Activated CD4-positive, alpha-beta T cell treated with anti-CD3 and anti-CD28 coated beads for 1 hour (primary cell): ENCODE data around the gene PPWD1.
"Not testable (repeated sequence)": the region's sequence is repeated elsewhere in the genome, so short reads cannot be mapped to it uniquely, and the experiment has no call there.

Experiments
- DNase-seq: peaks from one replicate; pipeline ENCODE4 v3.0.0-alpha.2; 2020

Gene PPWD1

DNA sequence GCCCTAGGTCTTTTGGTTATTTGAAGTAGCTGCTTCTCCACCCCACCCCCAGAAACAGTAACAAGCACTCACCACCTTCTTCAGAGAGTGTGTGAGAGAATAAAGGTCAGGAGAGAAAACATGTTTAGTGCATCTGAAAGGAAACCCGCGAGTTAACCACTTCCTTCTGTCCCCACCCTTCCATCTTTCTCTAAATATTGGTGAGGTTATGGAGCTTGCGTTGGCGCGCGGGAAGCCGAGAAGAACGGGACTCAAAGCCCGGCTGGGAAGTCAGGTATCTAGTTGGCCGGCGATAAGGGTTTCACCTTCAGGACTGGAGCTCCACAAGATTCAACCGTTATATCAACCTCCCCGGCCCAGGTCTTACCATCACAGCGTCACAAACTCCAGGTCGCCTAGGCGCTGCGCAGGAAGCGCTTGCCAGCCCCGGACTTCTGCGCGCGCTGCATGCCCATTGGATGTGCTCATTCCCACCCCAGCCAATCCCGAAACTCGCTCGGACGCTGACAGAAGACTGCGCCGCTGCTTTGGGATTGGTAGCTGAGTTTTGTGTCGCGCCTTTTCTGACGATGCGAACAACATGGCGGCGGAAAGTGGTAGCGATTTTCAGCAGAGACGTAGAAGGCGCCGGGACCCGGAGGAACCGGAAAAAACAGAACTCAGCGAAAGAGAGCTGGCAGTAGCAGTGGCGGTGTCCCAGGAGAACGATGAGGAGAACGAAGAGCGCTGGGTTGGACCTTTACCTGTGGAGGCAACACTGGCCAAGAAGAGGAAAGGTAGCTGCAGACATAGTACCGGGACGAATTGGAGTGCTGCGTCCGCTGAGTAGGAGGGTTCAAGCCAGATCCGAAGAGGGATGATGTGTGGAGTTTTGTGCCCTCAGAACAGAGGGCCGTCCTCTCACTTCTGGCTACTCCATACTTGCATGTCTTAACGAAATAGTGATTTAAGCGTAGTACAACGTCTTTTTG, at the start of gene PPWD1, which contains the start of gene CENPK:
Gene PPWD1, plus strand, starts transcription at position 566 of the 971 bp plus-strand sequence. Its CDS starts 15 bp downstream, at position 581.
Gene CENPK, minus strand, starts transcription at position 438 of the 971 bp plus-strand sequence. CDS start 8,261 bp downstream, outside the sequence.
- peak; percentile 91 for DNase-seq

DNA sequence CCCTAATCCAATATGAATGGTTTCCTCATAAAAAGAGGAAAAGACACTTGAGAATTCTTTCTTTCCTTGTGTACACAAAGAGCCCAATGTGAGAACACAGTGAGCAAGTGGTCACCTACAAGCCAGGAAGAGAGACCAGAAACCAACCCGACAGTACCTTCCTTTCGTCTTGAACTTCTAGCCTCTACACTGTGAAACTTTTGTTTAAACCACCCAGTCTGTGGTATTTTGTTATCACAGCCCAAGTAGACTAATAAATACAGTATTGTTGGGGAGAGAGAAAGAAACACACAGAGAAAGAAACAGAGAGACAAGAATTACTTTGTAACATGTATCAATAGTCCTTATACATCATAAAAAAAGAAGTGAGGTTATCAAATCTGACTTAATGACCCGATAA, 37.4 kb upstream of the PPWD1 start:
- no peak for DNase-seq

DNA sequence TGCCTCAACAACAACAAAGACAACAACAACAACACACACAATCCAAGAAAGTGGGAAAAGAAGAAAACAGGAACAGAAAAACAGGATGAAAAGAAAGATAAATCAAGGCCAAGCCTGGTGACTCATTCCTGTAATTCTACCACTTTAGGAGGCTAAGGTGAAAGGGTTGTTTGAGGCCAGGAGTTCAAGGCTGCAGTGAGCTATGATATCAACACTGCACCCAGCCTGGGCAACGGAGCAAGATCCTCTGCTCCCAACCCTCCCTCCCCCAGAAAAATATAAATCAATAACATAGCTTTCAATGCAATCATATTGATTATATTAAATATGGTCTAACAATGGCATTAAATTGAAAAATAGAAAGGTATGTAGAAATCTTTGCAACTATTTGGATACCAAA, 32.2 kb upstream of the PPWD1 start:
- DNase-seq: no peak

DNA sequence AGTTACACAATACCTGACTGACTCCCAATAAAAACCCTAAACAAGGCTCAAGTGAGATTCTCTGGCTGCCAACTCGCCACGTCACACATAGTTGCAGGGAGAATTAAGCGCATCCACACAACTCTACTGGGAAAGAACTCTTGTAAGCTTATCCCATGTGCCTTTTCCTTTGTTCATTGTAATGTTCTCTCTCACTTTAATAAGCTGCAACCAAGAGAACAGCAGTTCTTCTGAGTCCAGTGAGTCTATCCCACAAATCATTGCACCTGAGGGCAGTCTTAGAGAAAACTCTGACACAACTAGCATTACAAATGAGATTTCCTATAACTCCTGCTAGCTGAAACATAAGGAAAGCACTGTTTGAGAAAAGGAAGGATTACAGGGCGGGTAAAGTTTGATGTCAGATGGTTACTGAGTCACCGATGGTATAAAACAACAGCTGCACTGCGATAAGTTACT, 27.5 kb upstream of the PPWD1 start:
- no peak for DNase-seq

DNA sequence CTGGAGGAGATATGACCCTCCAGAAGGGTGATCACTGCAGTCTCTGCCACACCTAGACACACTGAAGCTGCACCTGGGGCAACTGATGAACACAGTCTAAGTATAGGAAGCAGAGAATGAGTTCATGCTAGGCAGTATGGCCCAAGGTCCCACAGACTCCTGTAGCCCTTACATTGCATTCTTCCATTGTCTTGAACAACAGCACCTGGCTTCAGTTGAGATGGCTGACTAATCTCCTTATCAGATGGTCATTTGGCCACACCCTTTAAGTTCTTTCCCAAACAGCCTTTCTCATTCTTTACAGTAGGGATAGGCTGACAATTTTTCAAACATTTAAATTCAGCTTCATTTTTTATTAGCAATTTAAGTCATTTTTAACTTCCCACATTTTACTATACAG, 23.3 kb upstream of the PPWD1 start:
- no peak for DNase-seq

DNA sequence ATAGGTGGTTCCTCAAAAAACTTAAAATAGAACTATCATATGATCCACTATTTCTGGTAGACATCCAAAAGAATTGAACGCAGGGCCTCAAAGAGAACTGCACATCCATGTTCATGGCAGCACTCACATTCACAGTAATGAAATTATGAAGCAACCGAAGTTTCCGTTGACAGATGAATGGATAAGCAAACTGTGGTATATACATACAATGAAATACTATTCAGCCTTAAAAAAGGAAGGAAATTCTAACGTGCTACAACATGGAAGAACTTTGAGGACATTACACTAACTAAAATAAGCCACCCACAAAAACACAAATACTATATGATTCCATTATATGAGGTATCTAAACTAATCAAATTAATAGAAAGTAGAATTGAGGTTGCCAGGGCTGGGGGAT, 18.6 kb upstream of the PPWD1 start:
- no peak for DNase-seq

DNA sequence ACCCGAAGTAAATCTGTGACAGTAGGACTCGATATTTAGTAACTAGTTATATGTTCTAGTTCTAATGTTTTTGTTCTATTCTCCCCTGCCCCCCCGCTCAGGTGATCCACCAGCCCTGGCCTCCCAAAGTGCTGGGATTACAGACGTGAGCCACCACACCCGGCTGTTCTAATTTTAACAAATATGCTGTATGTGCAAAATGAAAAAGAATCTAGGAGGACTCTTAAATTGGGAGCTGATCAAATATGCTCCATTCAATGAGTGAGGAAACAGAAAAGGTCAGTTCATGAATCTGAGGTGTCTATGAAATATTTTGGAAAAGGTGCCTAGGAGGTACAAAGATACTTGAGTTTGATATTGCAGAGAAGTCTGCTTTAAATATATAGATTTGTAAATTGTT, 17.0 kb upstream of the PPWD1 start:
- no peak for DNase-seq

DNA sequence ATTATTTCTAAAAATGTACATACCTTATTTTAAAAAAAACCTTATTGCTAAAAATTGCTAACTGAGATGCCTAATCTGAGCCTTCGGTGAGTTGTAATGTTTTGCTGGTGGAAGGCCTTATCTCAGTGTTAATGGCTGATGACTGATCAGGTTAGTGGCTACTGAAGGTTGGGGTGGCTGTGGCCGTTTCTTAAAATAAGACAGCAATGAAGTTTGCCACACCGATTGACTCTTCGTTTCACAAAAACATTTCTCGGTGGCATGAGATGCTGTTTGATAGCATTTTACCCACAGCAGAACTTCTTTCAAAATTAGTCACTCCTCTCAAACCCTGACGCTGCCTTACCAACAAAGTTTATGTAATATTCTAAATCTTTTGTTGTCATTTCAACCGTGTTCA, 14.8 kb upstream of the PPWD1 start:
- no peak for DNase-seq

DNA sequence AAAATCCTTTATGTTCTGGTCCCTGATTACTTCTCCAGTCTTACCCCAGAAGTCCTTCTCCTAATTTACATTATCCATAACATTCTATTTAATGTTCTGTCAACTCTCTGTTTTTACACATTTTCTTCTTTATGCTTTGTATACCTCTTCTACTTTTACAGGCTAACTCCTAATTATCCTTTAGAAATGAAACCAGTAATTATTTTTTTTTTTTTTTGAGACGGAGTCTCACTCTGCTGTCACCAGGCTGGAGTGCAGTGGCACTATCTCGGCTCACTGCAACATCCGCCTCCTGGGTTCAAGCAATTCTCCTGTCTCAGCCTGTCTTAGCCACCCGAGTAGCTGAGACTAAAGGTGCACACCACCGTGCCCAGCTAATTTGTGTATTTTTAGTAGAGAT, 9.2 kb upstream of the PPWD1 start:
- DNase-seq: no peak

DNA sequence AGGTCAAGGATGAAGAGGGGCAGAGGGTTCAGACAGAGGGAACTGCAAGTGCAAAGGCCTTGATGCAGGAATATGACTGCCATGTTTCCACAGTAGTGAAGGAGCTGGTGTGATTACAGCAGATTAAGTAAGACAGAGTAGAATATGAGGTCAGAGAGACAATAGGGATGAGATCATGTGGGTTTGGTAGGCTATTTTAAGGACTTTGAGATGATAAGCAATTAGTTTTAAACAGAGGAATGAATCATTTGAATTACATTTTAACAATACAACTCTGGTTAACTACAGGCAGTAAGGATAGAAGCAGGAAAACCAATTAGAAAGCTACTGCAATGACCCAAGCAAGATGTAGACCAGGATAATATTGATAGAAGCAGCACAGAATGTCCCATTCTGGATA, 7.8 kb upstream of the PPWD1 start:
- DNase-seq: no peak

DNA sequence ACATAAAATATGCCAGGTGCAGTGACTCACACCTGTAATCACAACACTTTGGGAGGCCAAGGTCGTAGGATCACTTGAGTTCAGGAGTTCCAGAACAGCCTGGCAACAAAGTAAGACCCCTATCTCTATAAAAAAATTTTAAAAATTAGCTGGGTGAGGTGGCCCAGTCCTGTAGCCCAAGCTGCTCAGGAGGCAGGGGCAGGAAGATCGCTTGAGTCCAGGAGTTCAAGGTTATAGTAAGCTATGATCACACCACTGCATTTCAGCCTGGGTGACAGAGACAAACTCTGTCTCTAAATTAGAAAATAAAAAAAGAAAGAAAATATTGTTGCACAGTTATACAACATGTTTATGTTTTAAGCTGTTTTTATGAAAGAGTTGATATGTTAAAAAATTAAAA, 6.9 kb upstream of the PPWD1 start:
- DNase-seq: no peak

DNA sequence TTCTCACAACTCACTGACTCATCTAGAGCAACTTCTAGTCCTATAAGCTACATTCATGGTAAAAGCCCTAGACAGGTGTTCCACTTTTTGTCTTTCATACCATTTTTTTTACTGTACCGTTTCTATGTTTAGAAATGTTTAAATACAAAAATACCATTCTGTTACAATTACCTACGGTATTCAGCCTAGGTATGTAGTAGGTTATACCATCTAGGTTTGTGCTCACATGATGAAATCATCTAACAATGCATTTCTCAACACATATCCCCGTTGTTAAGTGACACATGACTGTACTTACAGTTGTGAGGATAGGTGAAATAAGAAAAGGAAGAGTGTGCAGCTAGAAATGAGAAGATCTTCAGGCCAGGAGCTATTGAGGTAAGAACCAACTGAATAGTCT, 6.4 kb upstream of the PPWD1 start:
- DNase-seq: no peak

DNA sequence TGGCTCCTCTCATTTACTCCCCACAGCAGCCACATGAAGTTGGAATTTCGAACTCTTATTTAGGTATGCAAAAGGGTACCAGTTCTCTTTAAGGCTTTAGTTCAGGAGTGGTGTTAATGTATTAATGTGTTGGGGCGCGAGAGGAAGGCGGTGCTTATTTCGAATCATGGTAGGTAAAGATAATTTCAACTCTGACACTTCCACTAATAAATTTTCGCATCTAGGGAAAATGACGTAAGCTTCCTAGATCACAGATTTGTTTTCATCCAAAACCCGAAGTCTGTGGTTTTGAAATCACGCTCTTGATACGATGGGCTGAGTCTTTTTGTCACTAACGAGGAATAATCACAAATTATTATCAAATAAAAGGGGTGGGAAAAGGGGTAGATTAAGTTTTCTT, 681 bp downstream of the PPWD1 start:
- no peak for DNase-seq

DNA sequence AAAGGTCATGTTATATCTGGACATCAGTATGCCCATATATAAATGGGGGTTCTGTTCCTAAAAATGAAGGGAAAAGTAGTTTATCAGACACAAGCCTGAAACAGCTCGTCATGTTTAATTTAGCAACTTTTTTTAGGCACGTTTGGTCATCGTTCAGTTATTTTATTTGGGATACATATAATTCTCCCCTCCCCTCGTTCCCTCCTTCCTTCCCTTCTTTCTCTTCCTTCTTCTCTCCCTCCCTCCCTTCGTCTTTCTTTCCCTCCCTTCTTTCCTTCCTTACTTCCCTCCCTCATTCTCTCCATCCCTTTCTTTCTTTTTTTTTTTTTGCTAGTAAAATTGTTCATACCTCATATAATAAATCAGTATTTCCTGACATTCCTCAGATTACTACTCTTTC, 3.4 kb downstream of the PPWD1 start:
- DNase-seq: no peak

DNA sequence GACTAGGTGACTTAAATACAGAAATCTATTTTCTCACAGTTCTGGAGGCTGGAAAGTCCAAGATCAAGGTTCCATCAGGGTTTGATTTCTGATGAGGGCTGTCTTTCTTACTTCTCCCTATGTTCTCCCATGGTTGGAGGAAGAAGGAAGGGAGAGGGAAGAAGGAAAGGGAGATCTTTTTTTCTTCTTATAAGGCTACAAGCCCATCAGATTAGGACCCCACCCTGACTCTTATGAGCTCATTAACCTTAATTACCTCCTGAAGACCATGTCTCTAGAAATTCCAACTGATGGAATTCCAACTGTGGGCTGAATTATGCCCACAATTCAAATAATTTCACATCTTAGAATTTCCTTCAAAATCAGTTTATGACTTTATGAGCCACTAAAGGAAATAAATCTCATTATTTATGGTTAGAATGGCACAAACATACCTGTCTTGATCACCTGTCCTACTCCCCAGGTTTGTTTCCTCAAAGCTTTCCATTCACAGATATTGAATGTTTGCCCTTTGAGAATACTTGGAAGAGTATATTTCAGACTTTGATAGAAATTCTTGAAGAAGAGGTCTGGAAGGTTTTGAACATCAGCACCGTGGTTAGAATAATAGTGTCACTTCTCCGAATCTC, 7.6 kb downstream of the PPWD1 start:
- DNase-seq: no peak

DNA sequence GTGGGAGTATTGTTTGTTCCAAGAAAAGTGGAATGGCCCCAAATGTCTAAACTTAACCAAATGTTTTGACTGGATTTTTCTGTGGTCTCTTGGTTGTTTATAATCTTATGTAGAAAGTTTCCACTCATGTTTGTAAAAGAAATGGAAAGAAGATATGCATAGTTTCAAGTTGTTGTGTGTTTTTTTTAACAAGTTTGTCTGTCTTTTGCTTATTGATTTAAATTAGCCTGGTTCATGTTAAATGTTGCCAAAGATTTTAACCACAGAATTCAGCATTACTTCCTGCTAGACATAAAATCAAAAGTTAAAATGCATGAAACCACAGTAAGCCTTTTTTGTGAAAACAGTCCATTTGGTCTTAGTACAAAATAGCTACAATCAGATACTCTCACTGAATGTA, 14.0 kb downstream of the PPWD1 start:
- no peak for DNase-seq

DNA sequence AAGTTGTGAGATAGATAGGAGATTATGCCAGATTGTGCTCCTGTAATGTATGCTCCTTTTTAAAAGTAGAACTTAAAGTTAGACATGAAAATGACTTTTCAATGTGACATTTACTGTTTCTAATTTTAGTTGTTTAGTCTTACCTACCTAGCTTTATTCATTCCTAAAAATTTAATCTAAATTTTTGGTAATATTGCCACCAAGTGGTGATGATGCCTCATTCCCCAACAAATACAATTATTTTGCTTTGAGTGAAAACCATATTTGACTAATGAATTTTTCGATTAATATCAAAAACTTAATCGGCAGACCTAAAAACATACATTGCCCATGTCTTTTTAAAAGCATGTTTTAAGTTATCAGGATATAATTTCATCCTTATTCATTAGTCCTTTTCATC, 25.6 kb downstream of the PPWD1 start:
- DNase-seq: no peak

DNA sequence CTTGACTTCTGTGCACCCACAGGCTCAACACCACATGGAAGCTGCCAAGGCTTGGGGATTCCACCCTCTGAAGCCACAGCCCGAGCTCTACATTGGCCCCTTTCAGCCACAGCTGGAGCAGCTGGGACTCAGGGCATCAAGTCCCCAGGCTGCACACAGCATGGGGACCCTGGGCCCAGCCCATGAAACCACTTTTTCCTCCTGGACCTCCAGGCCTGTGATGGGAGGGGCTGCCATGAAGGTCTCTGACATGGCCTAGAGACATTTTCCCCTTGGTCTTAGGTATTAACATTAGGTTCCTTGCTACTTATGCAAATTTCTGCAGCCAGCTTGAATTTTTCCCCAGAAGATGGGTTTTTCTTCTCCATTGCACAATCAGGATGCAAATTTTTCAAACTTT, 38.7 kb downstream of the PPWD1 start:
- DNase-seq: not testable (repeated sequence)

DNA sequence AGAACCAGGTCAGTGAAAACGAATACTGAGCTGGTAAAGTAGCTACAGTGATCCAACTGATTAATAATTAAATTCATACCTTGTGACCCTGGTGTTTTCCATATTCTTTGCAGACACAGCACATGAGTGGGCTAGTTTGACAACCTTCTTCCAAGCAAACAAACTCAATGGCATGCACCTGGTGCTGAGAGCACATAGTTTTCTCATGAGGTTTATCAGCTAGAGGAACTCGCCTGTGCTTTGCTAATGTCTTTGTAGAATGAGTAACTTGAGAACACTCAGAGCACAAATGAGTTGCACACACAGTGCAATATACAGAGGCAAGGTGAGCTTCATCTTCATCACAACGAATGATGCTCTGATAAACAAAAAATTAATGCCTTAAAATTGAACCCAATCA, 48.4 kb downstream of the PPWD1 start:
- DNase-seq: no peak

DNA sequence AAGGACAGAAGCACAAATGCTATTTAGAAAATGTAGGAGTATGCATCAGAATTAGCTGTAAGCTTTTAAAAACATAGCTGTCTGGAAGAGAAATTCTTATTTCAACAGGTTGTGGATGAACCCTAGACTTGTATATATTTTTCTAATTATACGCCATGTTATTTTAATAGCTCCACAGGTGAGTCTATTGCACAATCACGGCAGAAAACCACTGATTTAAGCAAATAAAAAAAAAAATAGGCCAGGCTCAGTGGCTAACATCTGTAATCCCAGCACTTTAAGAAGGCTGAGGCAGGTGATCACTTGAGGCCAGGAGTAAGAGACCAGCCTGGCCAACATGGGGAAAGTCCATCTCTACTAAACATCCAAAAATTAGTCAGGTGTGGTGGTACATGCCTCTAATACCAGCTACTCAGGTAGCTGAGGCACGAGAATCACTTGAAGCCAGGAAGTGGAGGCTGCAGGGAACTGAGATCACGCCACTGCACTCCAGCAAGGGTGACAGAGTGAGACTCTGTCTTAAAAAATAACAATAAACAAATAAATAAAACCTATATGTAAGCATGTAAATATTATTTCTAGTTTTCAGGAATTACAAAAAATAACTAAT, 49.3 kb downstream of the PPWD1 start:
- no peak for DNase-seq

DNA sequence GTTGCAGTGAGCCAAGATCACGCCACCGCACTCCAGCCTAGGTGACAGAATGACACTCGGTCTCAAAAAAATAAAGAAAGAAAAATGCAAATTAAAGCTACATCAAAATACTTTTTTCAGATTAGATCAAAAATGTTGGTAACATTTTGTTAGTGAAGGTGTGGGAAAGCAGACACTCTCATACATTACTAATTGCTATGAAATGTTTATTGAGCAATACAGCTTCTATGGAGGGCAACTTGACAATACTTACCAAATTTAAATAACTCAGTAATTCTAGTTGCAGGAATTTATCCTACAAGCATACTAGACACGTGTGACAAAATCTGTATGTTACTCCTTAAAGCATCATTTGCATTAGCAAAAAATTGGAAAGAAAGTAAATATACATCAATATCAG, 56.9 kb downstream of the PPWD1 start:
- DNase-seq: no peak

DNA sequence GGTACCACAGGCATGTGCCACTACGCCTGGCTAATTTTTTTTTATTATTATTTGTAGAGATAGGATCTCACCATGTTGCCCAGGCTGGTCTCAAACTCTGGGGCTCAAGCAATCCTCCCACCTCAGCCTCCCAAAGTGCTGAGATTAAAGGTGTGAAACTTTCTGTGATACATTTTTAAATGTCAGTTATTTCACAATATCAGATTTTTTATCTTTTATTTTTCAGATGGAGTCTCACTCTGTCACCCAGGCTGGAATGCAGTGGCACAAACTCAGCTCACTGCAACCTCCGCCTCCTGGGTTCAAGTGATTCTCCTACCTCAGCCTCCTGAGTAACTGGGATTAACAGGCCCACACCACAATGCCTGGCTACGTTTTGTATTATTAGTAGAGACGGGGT, 58.9 kb downstream of the PPWD1 start:
- DNase-seq: not testable (repeated sequence)

DNA sequence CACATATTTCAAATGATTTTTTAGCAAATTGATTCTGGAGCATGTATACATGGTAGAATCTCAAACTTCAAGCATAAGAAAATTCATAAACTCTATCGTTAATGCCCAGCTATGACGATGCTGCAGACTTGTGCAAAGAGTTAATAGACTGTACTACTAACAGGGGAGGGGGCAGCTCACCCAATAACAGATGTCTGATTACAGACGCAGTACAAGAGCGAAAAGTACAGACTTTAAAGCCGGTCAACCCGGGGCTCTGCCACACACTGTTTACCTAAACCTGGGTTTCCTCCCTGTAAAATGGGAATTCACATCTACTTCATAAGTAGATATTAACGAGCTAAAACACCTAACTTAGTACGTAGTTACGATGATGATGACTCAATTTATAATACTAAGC, 60.4 kb downstream of the PPWD1 start:
- no peak for DNase-seq
